Measurements from ENCODE around the gene NAT14. TPM values are rescaled to one million over a fixed set of nuclear protein-coding genes. Genes with fewer than 3 reads are reported as not detected.

The NAT14 gene
- total RNA-seq, 2 experiments from 2014 or later = 10.5 to 14.7 TPM

DNA sequence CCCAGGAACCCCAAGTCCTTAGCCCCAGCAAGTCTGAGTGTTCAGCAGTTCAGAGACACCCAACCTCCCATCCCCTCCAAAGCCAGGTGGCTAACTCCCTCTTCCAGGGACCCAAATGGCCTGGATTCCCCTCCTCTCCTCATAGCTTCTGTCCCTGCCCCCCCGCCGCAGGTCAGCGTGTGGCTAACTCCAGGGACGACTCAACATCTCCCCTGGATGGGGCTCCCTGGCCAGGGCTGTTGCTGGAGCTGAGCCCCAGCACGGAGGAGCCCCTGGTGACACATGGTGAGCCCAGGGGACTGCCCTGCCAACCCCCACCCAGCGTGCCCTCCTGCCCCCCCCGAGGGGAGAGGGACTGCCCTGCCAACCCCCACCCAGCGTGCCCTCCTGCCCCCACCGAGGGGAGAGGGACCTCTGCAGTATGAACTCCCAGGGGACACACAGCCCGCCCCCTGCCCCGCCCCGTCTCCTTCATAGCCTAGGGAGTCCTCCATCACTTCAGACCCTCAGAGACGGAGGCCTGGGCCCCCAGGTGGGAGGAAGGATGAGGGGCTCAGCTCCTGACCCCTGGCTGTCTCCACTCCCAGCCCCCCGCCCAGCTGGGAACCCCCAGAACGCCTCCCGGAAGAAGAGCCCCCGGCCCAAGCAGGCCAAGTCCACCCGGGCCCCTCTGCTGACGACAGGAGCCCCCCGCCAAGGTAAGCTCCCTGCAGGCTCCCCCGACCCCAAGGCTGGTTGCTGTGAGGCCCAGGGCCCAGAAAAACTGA is 4.9 kb downstream of the NAT14 start:
- Histone ChIP-seq H3K9me3 (ENCODE audit: control insufficient read depth in 1 of 2, insufficient read depth in 1 of 2, low read length in 2 of 2) (no peaks in the 10 kb centered on the region), H3K4me1 (ENCODE audit: insufficient read depth, low read length) (peaks cover 14% of the 10 kb centered on the region), H3K27me3 (ENCODE audit: control insufficient read depth in 1 of 2, insufficient read depth in 2 of 2, low read length in 2 of 2) (peaks cover 0 to 7% of the 10 kb centered on the region in 2 experiments), H3K27ac (ENCODE audit: low read depth in 1 of 2, low read length in 2 of 2) (no peak overlapping the region), H3K36me3 (ENCODE audit: insufficient read depth, low read length) (no peaks in the 10 kb centered on the region), H3K4me3 (ENCODE audit: low read length) (no peak overlapping the region)
- Mint-ChIP-seq H3K9me3 (no peaks in the 10 kb centered on the region), H3K4me1 (ENCODE audit: low read depth) (peaks cover 11% of the 10 kb centered on the region), H3K27me3 (no peaks in the 10 kb centered on the region), H3K36me3 (ENCODE audit: low read depth) (no peaks in the 10 kb centered on the region), H3K4me3 (no peak overlapping the region), H3K27ac (no peak overlapping the region)
- no peak for DNase-seq
- ChIA-PET POLR2A (interaction anchor here (1.4 kb wide), 1 partner anchor 14 kb away, joined by 4 read pairs; no protein-coding TSS in a partner anchor), CTCF (interaction anchor here (1.1 kb wide), 1 partner anchor 14 kb away, joined by 4 read pairs; no protein-coding TSS in a partner anchor)
- TF ChIP-seq, protein P1, sequence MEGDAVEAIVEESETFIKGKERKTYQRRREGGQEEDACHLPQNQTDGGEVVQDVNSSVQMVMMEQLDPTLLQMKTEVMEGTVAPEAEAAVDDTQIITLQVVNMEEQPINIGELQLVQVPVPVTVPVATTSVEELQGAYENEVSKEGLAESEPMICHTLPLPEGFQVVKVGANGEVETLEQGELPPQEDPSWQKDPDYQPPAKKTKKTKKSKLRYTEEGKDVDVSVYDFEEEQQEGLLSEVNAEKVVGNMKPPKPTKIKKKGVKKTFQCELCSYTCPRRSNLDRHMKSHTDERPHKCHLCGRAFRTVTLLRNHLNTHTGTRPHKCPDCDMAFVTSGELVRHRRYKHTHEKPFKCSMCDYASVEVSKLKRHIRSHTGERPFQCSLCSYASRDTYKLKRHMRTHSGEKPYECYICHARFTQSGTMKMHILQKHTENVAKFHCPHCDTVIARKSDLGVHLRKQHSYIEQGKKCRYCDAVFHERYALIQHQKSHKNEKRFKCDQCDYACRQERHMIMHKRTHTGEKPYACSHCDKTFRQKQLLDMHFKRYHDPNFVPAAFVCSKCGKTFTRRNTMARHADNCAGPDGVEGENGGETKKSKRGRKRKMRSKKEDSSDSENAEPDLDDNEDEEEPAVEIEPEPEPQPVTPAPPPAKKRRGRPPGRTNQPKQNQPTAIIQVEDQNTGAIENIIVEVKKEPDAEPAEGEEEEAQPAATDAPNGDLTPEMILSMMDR (IDR thresholded peaks at IDR 0.05) = no peak
- ATAC-seq (ENCODE audit: poor library complexity) = no peak
- intact Hi-C loops (cut with DNase I, micrococcal nuclease) = no loop called here

DNA sequence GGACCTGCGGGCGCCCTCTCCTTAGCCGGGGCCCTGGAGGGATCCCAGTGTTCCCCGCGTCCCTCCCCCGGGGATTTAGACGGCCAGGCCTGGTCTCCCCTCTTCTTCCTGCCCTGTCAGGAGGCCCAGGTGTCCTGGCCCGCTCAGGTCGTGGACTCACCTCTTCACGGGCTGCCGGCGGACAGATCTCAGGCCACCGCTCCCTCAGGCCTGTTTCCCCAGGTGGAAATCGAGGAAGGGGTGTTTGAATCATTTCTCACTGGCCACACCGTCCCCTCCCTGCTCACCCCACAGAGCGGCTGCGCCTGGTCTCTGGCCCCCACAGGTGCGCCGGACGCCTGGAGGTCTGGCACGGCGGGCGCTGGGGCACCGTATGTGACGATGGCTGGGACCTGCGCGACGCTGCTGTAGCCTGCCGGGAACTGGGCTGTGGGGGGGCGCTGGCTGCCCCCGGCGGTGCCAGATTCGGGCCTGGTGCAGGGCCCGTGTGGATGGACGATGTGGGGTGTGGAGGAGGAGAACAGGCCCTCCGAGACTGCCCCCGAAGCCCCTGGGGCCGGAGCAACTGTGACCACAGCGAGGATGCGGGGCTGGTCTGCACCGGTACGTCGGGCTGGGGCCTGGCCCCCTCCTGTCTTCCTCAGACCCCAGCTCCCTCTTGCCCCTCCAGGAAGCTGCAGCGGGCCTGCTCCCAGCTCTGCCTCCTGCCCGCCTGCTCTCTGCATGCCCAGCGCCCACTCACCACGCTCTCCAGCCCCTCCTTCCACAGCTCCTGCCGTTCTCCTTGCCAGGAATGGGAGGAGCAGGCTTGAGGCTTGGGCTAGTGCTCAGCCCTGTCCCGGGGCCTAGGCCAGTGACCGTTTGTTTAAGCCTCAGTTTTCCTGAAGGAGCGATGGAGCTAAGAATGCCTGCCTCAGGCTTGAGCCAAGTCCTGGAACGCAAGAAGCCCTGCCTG is 5.8 kb downstream of the NAT14 start:
- Histone ChIP-seq H3K4me1 (ENCODE audit: insufficient read depth, low read length) (peaks cover 5% of the 10 kb centered on the region), H3K36me3 (ENCODE audit: insufficient read depth, low read length) (no peaks in the 10 kb centered on the region), H3K4me3 (ENCODE audit: low read length) (no peak overlapping the region), H3K9me3 (ENCODE audit: control insufficient read depth in 1 of 2, insufficient read depth in 1 of 2, low read length in 2 of 2) (no peaks in the 10 kb centered on the region), H3K27me3 (ENCODE audit: control insufficient read depth in 1 of 2, insufficient read depth in 2 of 2, low read length in 2 of 2) (peaks cover 0 to 7% of the 10 kb centered on the region in 2 experiments), H3K27ac (ENCODE audit: low read depth in 1 of 2, low read length in 2 of 2) (no peak overlapping the region)
- H3K27me3 Mint-ChIP-seq = no peaks in the 10 kb centered on the region
- H3K27ac Mint-ChIP-seq = no peak overlapping the region
- TF ChIP-seq, protein P1 (IDR thresholded peaks at IDR 0.05) = no peak
- CTCF ChIA-PET = interaction anchor here (1.1 kb wide), 1 partner anchor 13 kb away, joined by 4 read pairs; no protein-coding TSS in a partner anchor
- H3K4me1 Mint-ChIP-seq (ENCODE audit: low read depth) = peaks cover 5% of the 10 kb centered on the region
- POLR2A ChIA-PET = no interaction called here
- H3K4me3 Mint-ChIP-seq = no peak overlapping the region
- no peaks in the 10 kb centered on the region for H3K9me3 Mint-ChIP-seq
- ATAC-seq (ENCODE audit: poor library complexity) = no peak
- no peak for DNase-seq
- intact Hi-C loops (cut with DNase I, micrococcal nuclease) = no loop called here
- no peaks in the 10 kb centered on the region for H3K36me3 Mint-ChIP-seq (ENCODE audit: low read depth)

DNA sequence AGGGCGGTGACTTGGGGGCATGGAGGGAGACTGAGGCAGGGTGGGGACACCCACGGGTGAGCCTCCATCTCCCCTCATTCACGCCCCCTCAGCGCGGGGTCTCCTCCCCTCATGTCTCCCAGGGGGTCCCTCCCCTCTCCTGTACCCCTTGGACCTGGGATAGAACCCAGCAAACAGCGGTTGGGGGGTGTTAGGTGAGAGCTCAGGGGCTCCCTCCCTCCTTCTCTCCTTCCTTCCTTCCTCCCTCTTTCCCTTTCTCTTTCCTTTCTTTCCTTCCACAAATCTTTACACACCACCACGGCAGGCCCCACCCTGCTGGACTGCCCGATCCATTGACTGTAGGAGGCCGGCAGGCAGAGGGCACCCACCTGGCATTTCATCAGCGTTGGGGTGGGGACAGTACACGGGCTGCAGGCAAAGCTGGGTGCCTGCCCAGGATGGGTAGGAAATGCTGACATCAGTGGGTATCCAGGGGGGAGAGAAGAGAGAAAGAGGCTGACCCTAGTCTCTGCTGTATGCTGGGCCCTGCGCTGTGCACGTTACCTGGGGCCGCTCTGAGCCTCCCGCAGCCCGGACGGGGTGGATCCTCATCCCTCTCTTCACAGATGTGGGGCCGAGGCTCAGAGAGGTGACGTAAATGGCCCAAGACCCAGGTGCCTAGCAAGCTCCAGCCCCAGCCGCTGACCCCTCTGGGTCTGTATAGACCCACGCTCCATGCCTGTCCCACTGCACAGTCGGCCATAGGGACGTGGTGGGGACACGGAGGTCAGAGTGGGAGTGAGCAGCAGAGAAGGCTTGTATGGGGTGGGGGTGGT is 6.8 kb downstream of the NAT14 start:
- DNase-seq = no peak
- POLR2A ChIA-PET = no interaction called here
- Mint-ChIP-seq H3K4me3 (no peak overlapping the region), H3K27me3 (no peaks in the 10 kb centered on the region), H3K27ac (no peak overlapping the region), H3K4me1 (ENCODE audit: low read depth) (no peaks in the 10 kb centered on the region), H3K9me3 (no peaks in the 10 kb centered on the region), H3K36me3 (ENCODE audit: low read depth) (no peaks in the 10 kb centered on the region)
- ATAC-seq (ENCODE audit: poor library complexity) = no peak
- TF ChIP-seq, protein P1 (IDR thresholded peaks at IDR 0.05) = no peak
- Histone ChIP-seq H3K36me3 (ENCODE audit: insufficient read depth, low read length) (no peaks in the 10 kb centered on the region), H3K4me1 (ENCODE audit: insufficient read depth, low read length) (peaks cover 5% of the 10 kb centered on the region), H3K27me3 (ENCODE audit: control insufficient read depth in 1 of 2, insufficient read depth in 2 of 2, low read length in 2 of 2) (peaks cover 0 to 7% of the 10 kb centered on the region in 2 experiments), H3K9me3 (ENCODE audit: control insufficient read depth in 1 of 2, insufficient read depth in 1 of 2, low read length in 2 of 2) (no peaks in the 10 kb centered on the region), H3K4me3 (ENCODE audit: low read length) (no peak overlapping the region), H3K27ac (ENCODE audit: low read depth in 1 of 2, low read length in 2 of 2) (no peak overlapping the region)
- CTCF ChIA-PET = no interaction called here
- intact Hi-C loops (cut with DNase I, micrococcal nuclease) = no loop called here
